Measurements from ENCODE around the gene PSME3. TPM values are rescaled to one million over a fixed set of nuclear protein-coding genes. Genes with fewer than 3 reads are reported as not detected.

PSME3 gene
- total RNA-seq, 1 experiment from 2014 or later = 115 TPM

GRCh38 chr17:42792545-42792944, 40.7 kb upstream of the PSME3 start:
- Histone ChIP-seq H3K4me2 (no peak overlapping the region), H3K9me3 (ENCODE audit: insufficient read depth, low read depth) (no peaks in the 10 kb centered on the region), H3K27ac (no peak overlapping the region), H3K4me3 (no peak overlapping the region), H2AFZ (no peak overlapping the region), H3K79me2 (ENCODE audit: low read depth) (peaks cover 14% of the 10 kb centered on the region), H3K4me1 (replicated peaks; ENCODE audit: insufficient read depth) (peaks cover 7% of the 10 kb centered on the region), H3K9me2 (ENCODE audit: insufficient read depth) (no peaks in the 10 kb centered on the region), H3K36me3 (ENCODE audit: low read depth) (peaks cover 6% of the 10 kb centered on the region; the same call in 1 of the 2 replicates), H4K20me1 (ENCODE audit: insufficient read depth) (no peaks in the 10 kb centered on the region), H3F3A (ENCODE audit: insufficient read depth, low read depth) (peaks cover 15% of the 10 kb centered on the region), H3K27me3 (ENCODE audit: insufficient read depth, low read depth) (no peaks in the 10 kb centered on the region)
- intact Hi-C loops (cut with micrococcal nuclease; ENCODE audit: unreplicated experiment) = no loop called here
- TF ChIP-seq EZH2 (IDR thresholded peaks at IDR 0.05; ENCODE audit: low read depth) = no peak
- TF ChIP-seq CTCF (conservative IDR thresholded peaks at IDR 0.05) = no peak
- no TSS peak for BruUV-seq (replicated peaks)
- no peak for DNase-seq
- CTCF ChIA-PET = no interaction called here
- POLR2A ChIA-PET (ENCODE audit: unreplicated experiment) = no interaction called here

- ChIA-PET POLR2A (ENCODE audit: unreplicated experiment) (no interaction called here), CTCF (interaction anchor here (0.5 kb wide), 1 partner anchor 18 kb away, joined by 3 read pairs; no protein-coding TSS in a partner anchor)
- TF ChIP-seq EZH2 (IDR thresholded peaks at IDR 0.05; ENCODE audit: low read depth) = no peak
- TF ChIP-seq CTCF (conservative IDR thresholded peaks at IDR 0.05) = no peak
- Histone ChIP-seq H3K79me2 (ENCODE audit: low read depth) (peaks cover 22% of the 10 kb centered on the region), H3K27ac (no peak overlapping the region), H3K4me2 (no peak overlapping the region), H3K27me3 (ENCODE audit: insufficient read depth, low read depth) (no peaks in the 10 kb centered on the region), H3K36me3 (ENCODE audit: low read depth) (peaks cover 6% of the 10 kb centered on the region; the same call in 1 of the 2 replicates), H2AFZ (no peak overlapping the region), H4K20me1 (ENCODE audit: insufficient read depth) (no peaks in the 10 kb centered on the region), H3K4me3 (no peak overlapping the region), H3K9me2 (ENCODE audit: insufficient read depth) (no peaks in the 10 kb centered on the region), H3F3A (ENCODE audit: insufficient read depth, low read depth) (peaks cover 15% of the 10 kb centered on the region), H3K4me1 (replicated peaks; ENCODE audit: insufficient read depth) (peaks cover 12% of the 10 kb centered on the region), H3K9me3 (ENCODE audit: insufficient read depth, low read depth) (no peaks in the 10 kb centered on the region)
- no peak for DNase-seq
- intact Hi-C loops (cut with micrococcal nuclease; ENCODE audit: unreplicated experiment) = no loop called here
- no TSS peak for BruUV-seq (replicated peaks)
These were observed 38.1 kb upstream of the PSME3 start for GRCh38 chr17:42795061-42795460.

- intact Hi-C loops (cut with micrococcal nuclease; ENCODE audit: unreplicated experiment) = no loop called here
- CTCF ChIA-PET = interaction anchor here (0.5 kb wide), 1 partner anchor 18 kb away, joined by 3 read pairs; no protein-coding TSS in a partner anchor
These were observed 37.7 kb upstream of the PSME3 start for GRCh38 chr17:42795465-42795864.

More at GRCh38 chr17:42795465-42795864, 37.7 kb upstream of the PSME3 start:
- POLR2A ChIA-PET (ENCODE audit: unreplicated experiment) = interaction anchor here (0.6 kb wide), 1 partner anchor 23 kb away, joined by 4 read pairs; no protein-coding TSS in a partner anchor
- DNase-seq = no peak
- Histone ChIP-seq H3K9me3 (ENCODE audit: insufficient read depth, low read depth) (no peaks in the 10 kb centered on the region), H3K4me2 (no peak overlapping the region), H4K20me1 (ENCODE audit: insufficient read depth) (no peaks in the 10 kb centered on the region), H3K4me1 (replicated peaks; ENCODE audit: insufficient read depth) (peaks cover 12% of the 10 kb centered on the region), H3F3A (ENCODE audit: insufficient read depth, low read depth) (peaks cover 15% of the 10 kb centered on the region), H3K4me3 (no peak overlapping the region), H3K36me3 (ENCODE audit: low read depth) (peaks cover 6% of the 10 kb centered on the region; the same call in 1 of the 2 replicates), H3K27ac (no peak overlapping the region), H2AFZ (no peak overlapping the region), H3K9me2 (ENCODE audit: insufficient read depth) (no peaks in the 10 kb centered on the region), H3K79me2 (ENCODE audit: low read depth) (peaks cover 22% of the 10 kb centered on the region), H3K27me3 (ENCODE audit: insufficient read depth, low read depth) (no peaks in the 10 kb centered on the region)
- TF ChIP-seq EZH2 (IDR thresholded peaks at IDR 0.05; ENCODE audit: low read depth) (no peak), CTCF (conservative IDR thresholded peaks at IDR 0.05) (no peak)
- no TSS peak for BruUV-seq (replicated peaks)

Data from PC-9 (cell line).